ENCODE measurements around the gene MPRIP.

MPRIP gene

DNA sequence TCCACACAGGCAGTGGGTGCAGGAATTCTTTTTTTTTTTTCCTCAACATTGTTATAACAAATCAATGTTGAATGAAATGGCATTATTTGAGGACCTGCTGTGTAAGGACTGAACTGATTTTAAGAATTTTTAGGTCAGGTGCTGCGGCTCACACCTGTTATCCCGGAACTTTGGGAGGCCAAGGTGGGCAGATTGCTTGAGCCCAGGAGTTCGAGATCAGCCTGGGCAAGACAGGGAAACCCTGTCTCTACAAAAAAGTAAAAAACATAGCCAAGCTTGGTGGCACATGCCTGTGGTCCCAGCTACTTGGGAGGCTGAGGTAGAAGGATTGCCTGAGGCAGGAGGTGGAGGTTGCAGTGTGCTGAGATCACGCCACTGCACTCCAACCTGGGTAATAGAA is 12.4 kb downstream of the MPRIP start:
- Histone ChIP-seq H3K36me3 (ENCODE audit: control insufficient read depth, insufficient read depth, low read length) (no peaks in the 10 kb centered on the region; the same call in none of the 2 replicates), H3K27me3 (replicated peaks; ENCODE audit: control insufficient read depth, insufficient read depth, low read length) (no peaks in the 10 kb centered on the region), H3K4me3 (replicated peaks; ENCODE audit: low read depth, low read length) (no peak overlapping the region)
- TF ChIP-seq, protein P1, sequence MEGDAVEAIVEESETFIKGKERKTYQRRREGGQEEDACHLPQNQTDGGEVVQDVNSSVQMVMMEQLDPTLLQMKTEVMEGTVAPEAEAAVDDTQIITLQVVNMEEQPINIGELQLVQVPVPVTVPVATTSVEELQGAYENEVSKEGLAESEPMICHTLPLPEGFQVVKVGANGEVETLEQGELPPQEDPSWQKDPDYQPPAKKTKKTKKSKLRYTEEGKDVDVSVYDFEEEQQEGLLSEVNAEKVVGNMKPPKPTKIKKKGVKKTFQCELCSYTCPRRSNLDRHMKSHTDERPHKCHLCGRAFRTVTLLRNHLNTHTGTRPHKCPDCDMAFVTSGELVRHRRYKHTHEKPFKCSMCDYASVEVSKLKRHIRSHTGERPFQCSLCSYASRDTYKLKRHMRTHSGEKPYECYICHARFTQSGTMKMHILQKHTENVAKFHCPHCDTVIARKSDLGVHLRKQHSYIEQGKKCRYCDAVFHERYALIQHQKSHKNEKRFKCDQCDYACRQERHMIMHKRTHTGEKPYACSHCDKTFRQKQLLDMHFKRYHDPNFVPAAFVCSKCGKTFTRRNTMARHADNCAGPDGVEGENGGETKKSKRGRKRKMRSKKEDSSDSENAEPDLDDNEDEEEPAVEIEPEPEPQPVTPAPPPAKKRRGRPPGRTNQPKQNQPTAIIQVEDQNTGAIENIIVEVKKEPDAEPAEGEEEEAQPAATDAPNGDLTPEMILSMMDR (IDR thresholded peaks at IDR 0.05; ENCODE audit: insufficient read depth, low read length, poor library complexity, severe bottlenecking): no peak
- DNase-seq (ENCODE audit: extremely low read depth, insufficient read length): no peak

DNA sequence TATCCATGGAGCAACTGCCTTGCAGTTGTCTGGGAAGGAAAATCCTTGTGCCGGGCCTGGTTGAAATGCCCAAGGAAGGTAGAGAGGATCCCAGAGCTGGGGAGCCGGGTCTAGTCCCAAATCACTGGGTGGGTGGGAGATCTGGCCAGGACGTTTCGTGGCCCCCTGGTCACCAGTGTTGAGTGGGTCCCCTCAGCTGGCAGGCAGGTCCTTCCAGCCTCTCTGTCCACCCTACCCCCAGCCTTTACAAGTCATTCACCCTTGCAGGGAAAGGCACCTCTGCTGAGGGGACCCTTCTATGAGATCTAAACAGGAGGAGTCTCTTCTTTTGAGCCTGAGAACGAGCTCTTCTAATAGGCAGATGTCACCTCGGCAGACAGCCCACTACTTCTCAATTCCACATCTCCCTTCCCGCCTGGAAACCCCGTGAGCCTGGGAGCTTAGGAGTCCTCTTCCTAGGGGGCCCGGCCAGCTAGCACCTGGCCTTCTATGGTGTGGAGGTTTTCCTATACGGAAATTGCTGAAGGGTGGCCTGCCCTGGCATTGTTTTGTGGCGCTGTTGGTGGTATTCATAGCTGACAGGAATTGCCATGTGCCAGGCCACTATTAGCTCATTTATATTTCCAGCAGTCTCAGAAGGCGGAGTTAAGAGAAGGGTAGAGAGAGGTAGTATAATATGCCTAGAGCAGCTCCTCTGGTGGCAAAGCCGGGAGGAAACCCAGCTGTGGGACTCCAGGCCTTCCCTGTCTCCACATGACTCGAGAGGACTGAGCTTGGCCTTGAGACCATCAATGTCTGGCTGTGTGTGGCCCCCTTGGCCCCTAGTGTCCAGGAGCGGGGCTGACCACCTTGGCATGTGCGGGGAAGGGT is 13.3 kb downstream of the MPRIP start:
- Histone ChIP-seq H3K36me3 (ENCODE audit: control insufficient read depth, insufficient read depth, low read length) (no peaks in the 10 kb centered on the region; the same call in none of the 2 replicates), H3K4me3 (replicated peaks; ENCODE audit: low read depth, low read length) (no peak overlapping the region), H3K27me3 (replicated peaks; ENCODE audit: control insufficient read depth, insufficient read depth, low read length) (no peaks in the 10 kb centered on the region)
- DNase-seq (ENCODE audit: extremely low read depth, insufficient read length): no peak
- TF ChIP-seq, protein P1 (IDR thresholded peaks at IDR 0.05; ENCODE audit: insufficient read depth, low read length, poor library complexity, severe bottlenecking): no peak

DNA sequence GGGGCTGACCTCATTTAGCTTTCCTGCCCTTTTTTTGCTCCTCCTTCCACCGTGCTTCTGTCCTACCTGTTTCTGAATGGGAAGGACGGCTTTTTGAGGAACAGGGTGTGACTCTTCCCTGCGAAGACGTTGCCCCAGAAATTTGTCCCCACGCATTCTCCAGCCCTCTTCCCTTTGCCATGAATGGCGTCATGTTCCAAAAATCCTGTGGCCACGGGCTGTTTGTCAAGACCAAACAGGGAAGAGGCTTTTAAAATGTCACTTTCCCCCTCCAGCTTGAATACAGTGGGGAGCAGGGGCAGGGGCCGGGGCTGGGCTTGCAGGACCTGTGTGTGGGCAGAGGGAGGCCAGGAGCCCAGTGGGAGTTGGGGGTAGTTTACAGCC is 13.9 kb downstream of the MPRIP start:
- TF ChIP-seq, protein P1 (IDR thresholded peaks at IDR 0.05; ENCODE audit: insufficient read depth, low read length, poor library complexity, severe bottlenecking): no peak
- DNase-seq (ENCODE audit: extremely low read depth, insufficient read length): no peak

GRCh38 chr17:17057057-17057551 is 14.8 kb downstream of the MPRIP start:
- no peak for DNase-seq (ENCODE audit: extremely low read depth, insufficient read length)
- Histone ChIP-seq H3K36me3 (ENCODE audit: control insufficient read depth, insufficient read depth, low read length) (no peaks in the 10 kb centered on the region; the same call in none of the 2 replicates), H3K4me3 (replicated peaks; ENCODE audit: low read depth, low read length) (no peak overlapping the region), H3K27me3 (replicated peaks; ENCODE audit: control insufficient read depth, insufficient read depth, low read length) (no peaks in the 10 kb centered on the region)
- TF ChIP-seq, protein P1 (IDR thresholded peaks at IDR 0.05; ENCODE audit: insufficient read depth, low read length, poor library complexity, severe bottlenecking): no peak

More for the DNA sequence above, 13.9 kb downstream of the MPRIP start:
- no peaks in the 10 kb centered on the region for H3K27me3 ChIP-seq (replicated peaks; ENCODE audit: control insufficient read depth, insufficient read depth, low read length)
- H3K36me3 ChIP-seq (ENCODE audit: control insufficient read depth, insufficient read depth, low read length): no peaks in the 10 kb centered on the region; the same call in none of the 2 replicates
- no peak overlapping the region for H3K4me3 ChIP-seq (replicated peaks; ENCODE audit: low read depth, low read length)

DNA sequence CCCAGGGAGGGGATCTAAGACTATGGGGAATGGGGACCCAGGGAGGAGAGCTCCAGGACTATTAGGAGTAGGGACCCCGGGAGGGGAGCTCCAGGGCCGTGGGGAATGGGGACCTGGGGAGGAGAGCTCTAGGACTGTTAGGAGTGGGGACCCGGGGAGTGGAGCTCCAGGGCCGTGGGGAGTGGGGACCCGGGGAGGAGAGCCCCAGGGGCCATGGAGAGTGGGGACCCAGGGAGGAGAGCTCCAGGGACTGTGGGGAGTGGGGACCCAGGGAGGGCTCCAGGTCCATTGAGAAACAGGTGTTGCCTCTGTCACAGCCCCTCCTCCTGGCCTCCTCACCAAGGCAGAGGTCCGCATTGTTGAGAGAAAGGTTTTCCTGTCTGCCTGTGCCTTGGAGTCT is 16.0 kb downstream of the MPRIP start:
- Histone ChIP-seq H3K27me3 (replicated peaks; ENCODE audit: control insufficient read depth, insufficient read depth, low read length) (no peaks in the 10 kb centered on the region), H3K36me3 (ENCODE audit: control insufficient read depth, insufficient read depth, low read length) (peaks cover 2% of the 10 kb centered on the region), H3K4me3 (replicated peaks; ENCODE audit: low read depth, low read length) (no peak overlapping the region)
- TF ChIP-seq, protein P1 (IDR thresholded peaks at IDR 0.05; ENCODE audit: insufficient read depth, low read length, poor library complexity, severe bottlenecking): no peak
- DNase-seq (ENCODE audit: extremely low read depth, insufficient read length): no peak
